Measurements from ENCODE around the gene TST. TPM values are rescaled to one million over a fixed set of nuclear protein-coding genes. Genes with fewer than 3 reads are reported as not detected.

Gene TST
- total and polyA plus RNA-seq, 2 of the 8 experiments (the other 6 are each of a cell fraction or from before 2014, with no cell fraction given), result 22.6 to 61.6 TPM

DNA sequence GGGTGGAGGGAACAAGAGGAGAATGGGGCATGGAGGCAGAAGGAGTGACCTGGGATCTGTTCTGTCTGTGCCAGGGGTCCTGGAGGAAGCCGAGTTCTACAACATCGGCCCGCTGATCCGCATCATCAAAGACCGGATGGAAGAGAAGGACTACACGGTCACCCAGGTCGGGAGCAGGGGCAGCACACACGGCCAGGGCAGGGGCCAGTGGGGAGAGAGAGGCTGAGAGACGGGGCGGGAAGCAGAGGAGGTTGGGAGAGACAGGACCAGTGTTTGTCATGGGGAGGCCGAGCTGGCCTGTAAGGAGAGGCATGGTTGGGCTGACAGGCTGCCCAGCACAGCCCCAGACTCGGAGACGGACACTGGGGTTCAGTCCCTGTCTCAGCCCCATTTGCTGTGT, 37.0 kb upstream of the TST start:
- no peak overlapping the region for H2BK15ac ChIP-seq (ENCODE audit: low read length)
- no peak overlapping the region for H3K14ac ChIP-seq (ENCODE audit: insufficient read length)
- H4K20me1 ChIP-seq (replicated peaks in 1 of 2; ENCODE audit: control insufficient read depth in 1 of 2, insufficient read depth in 2 of 2, low read length in 2 of 2), result peaks cover 0 to 16% of the 10 kb centered on the region in 2 experiments
- no peak overlapping the region for H4K8ac ChIP-seq (ENCODE audit: extremely low read depth, insufficient read depth, low read length)
- H3K23me2 ChIP-seq (ENCODE audit: low read depth, low read length), result peaks cover 5% of the 10 kb centered on the region; the same call in 1 of the 2 replicates
- H3K4me1 ChIP-seq (replicated peaks in 1 of 4; ENCODE audit: control insufficient read depth in 3 of 4, insufficient read depth in 4 of 4, low read length in 3 of 4), result peaks cover 0 to 7% (median 3%) of the 10 kb centered on the region in 4 experiments; a peak in 3 of 7 replicates
- H3K4ac ChIP-seq (replicated peaks; ENCODE audit: insufficient read length, low read depth, low read length), result no peak overlapping the region
- H3K27me3 ChIP-seq (replicated peaks in 1 of 4; ENCODE audit: control insufficient read depth in 3 of 4, extremely low read depth in 1 of 4, insufficient read depth in 3 of 4, low read length in 3 of 4), result no peaks in the 10 kb centered on the region; a peak in 1 of 7 replicates
- H4K5ac ChIP-seq (ENCODE audit: insufficient read length, low read depth, low read length), result no peak overlapping the region
- no peak overlapping the region for H4K91ac ChIP-seq (replicated peaks; ENCODE audit: insufficient read length, low read length)
- POLR2A ChIA-PET (ENCODE audit: partially characterized antibody), result interaction anchor here (0.5 kb wide), 1 partner anchor 150 kb away, joined by 4 read pairs; no protein-coding TSS in a partner anchor
- H3K79me2 ChIP-seq (ENCODE audit: control insufficient read depth in 1 of 2, insufficient read depth in 2 of 2, low read length in 2 of 2), result no peaks in the 10 kb centered on the region
- peaks cover 0 to 10% (median 2%) of the 10 kb centered on the region in 4 experiments; a peak in 3 of 8 replicates for H3K36me3 ChIP-seq (ENCODE audit: control insufficient read depth in 2 of 4, insufficient read depth in 4 of 4, low read length in 3 of 4)
- H3K4me2 ChIP-seq (ENCODE audit: insufficient read depth in 1 of 2, low read depth in 2 of 2, low read length in 2 of 2), result no peak overlapping the region
- H3K4me3 ChIP-seq (ENCODE audit: extremely low read depth in 1 of 4, insufficient read depth in 2 of 4, low read depth in 3 of 4, low read length in 4 of 4), result no peak overlapping the region
- H3K79me1 ChIP-seq (ENCODE audit: low read depth, low read length), result no peaks in the 10 kb centered on the region
- no peak overlapping the region for H3K9ac ChIP-seq (replicated peaks in 1 of 4; ENCODE audit: extremely low read depth in 1 of 4, low read depth in 3 of 4, low read length in 3 of 4)
- FAIRE-seq, result no peak
- 88% methylated on average over 13 of the region's 13 CpGs; no CpG with 5 or more reads in 1 of the 2 experiments for WGBS, 2 experiments (ENCODE audit: extremely low coverage in 1 of 2, insufficient coverage in 1 of 2, insufficient read length in 1 of 2, insufficient replicate concordance in 2 of 2, low coverage in 1 of 2, low lambda C conversion rate in 2 of 2, missing lambda C conversion rate in 1 of 2)
- H3K56ac ChIP-seq (replicated peaks; ENCODE audit: insufficient read length, low read depth, low read length), result no peak overlapping the region
- H3K18ac ChIP-seq (ENCODE audit: extremely low read depth, low read length), result no peak overlapping the region
- no peak overlapping the region for H2BK20ac ChIP-seq (ENCODE audit: low read length)
- H2BK12ac ChIP-seq (ENCODE audit: low read depth, low read length), result no peak overlapping the region
- H2AK5ac ChIP-seq (ENCODE audit: low read depth, low read length), result no peak overlapping the region
- no peak overlapping the region for H2AFZ ChIP-seq (ENCODE audit: low read length)
- no peak overlapping the region for H3K27ac ChIP-seq (ENCODE audit: low read depth, low read length)
- no peak for DNase-seq (ENCODE audit: low read depth in 1 of 2, low spot score in 2 of 2)
- no peaks in the 10 kb centered on the region for H3K9me3 ChIP-seq (ENCODE audit: insufficient read depth in 2 of 2, low read depth in 1 of 2, low read length in 1 of 2)
- CTCF ChIA-PET (ENCODE audit: partially characterized antibody), result interaction anchor here (0.9 to 3.3 kb wide), 4 partner anchors 11 to 200 kb away, joined by 3 to 27 read pairs (median 4); no protein-coding TSS in a partner anchor
- H2BK5ac ChIP-seq (ENCODE audit: low read depth, low read length), result no peak overlapping the region
- no peak overlapping the region for H3K23ac ChIP-seq (ENCODE audit: insufficient read length)
- H2BK120ac ChIP-seq (replicated peaks; ENCODE audit: low read depth, low read length), result no peak overlapping the region
- TF ChIP-seq, protein P1, sequence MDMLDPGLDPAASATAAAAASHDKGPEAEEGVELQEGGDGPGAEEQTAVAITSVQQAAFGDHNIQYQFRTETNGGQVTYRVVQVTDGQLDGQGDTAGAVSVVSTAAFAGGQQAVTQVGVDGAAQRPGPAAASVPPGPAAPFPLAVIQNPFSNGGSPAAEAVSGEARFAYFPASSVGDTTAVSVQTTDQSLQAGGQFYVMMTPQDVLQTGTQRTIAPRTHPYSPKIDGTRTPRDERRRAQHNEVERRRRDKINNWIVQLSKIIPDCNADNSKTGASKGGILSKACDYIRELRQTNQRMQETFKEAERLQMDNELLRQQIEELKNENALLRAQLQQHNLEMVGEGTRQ (IDR thresholded peaks at IDR 0.05; ENCODE audit: low read length), result no peak
- TF ChIP-seq BACH1 (IDR thresholded peaks at IDR 0.05; ENCODE audit: low read length) (no peak), GTF2F1 (IDR thresholded peaks at IDR 0.05; ENCODE audit: borderline replicate concordance, low read depth, low read length) (no peak), KDM1A (IDR thresholded peaks at IDR 0.05; ENCODE audit: borderline replicate concordance, low read length) (no peak), HDAC2 (IDR thresholded peaks at IDR 0.05; ENCODE audit: borderline replicate concordance in 1 of 2, low read depth in 2 of 2, low read length in 2 of 2) (no peak), CBX5 (IDR thresholded peaks at IDR 0.05; ENCODE audit: low read depth, low read length) (no peak), FOSL1 (IDR thresholded peaks at IDR 0.05; ENCODE audit: insufficient read depth, low read depth, low read length) (no peak), SUZ12 (IDR thresholded peaks at IDR 0.05; ENCODE audit: low read length) (no peak), CHD2 (IDR thresholded peaks at IDR 0.05; ENCODE audit: low read length) (no peak)
- TF ChIP-seq, protein P2, sequence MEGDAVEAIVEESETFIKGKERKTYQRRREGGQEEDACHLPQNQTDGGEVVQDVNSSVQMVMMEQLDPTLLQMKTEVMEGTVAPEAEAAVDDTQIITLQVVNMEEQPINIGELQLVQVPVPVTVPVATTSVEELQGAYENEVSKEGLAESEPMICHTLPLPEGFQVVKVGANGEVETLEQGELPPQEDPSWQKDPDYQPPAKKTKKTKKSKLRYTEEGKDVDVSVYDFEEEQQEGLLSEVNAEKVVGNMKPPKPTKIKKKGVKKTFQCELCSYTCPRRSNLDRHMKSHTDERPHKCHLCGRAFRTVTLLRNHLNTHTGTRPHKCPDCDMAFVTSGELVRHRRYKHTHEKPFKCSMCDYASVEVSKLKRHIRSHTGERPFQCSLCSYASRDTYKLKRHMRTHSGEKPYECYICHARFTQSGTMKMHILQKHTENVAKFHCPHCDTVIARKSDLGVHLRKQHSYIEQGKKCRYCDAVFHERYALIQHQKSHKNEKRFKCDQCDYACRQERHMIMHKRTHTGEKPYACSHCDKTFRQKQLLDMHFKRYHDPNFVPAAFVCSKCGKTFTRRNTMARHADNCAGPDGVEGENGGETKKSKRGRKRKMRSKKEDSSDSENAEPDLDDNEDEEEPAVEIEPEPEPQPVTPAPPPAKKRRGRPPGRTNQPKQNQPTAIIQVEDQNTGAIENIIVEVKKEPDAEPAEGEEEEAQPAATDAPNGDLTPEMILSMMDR (IDR thresholded peaks at IDR 0.05; ENCODE audit: control extremely low read depth in 1 of 3, insufficient read depth in 1 of 3, low read depth in 1 of 3, low read length in 3 of 3), result no peak

Measured in H1 (cell line).